ENCODE results near the gene CFAP69.
"Not testable (repeated sequence)": the region's sequence is repeated elsewhere in the genome, so short reads cannot be mapped to it uniquely, and the experiment has no call there.

The CFAP69 gene

DNA sequence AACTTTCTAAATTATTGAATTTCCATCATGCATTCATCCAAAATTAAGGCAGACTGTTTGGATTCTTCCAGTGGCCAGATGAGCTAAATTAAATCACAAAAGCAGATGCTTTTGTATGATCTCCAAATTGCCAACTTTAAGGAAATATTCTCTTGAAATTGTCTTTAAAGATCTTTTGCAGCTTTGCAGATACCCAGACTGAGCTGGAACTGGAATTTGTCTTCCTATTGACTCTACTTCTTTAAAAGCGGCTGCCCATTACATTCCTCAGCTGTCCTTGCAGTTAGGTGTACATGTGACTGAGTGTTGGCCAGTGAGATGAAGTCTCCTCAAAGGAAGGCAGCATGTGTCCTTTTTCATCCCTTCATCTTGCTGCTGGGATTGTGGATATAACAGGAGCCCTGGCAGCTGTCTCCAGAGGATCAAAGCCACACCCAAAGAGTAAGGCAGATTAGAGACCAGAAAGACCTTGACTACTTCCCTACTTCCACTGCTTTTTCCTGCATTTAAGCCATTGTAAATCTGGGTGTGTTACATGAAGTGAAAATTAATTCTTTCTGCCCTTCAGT, 8.2 kb upstream of the CFAP69 start:
- DNase-seq: no peak

DNA sequence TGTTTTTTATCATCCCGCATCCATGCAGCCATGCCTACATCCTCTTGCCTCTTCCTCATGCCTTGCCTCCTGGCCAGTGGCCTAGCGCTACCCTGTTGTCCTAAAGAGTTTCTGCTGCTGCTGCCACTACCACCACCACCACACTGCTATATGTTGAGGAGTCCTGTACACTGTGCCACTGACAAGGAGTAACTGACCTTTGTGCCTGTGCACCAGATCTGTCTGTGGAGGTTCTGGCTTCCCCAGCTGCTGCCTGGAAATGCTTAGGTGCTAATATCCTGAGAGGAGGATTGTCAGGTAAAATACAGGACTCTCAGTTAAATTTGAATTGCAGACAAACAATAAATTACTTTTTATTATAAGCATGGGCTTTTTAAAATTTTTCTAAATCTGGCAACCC, 7.0 kb upstream of the CFAP69 start:
- DNase-seq: no peak

DNA sequence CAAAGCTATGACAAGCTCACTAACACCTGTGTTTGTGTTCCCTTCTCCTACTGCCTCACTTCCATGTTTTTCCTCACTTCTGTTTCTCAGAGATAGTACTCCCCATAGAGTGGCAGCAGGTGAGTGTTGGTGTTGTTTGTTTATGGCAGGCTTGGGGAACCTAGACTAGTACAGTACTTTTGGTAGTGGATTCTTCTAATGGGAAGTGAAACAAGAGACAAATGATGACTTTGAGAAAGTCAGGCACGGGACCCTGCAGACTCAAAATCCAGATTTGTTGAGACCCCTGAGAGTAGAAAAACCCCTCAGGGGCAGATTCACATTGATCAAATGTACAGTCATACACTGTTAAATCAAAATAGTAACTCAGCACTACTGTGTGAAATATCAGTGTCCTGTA, 6.4 kb upstream of the CFAP69 start:
- no peak for DNase-seq

DNA sequence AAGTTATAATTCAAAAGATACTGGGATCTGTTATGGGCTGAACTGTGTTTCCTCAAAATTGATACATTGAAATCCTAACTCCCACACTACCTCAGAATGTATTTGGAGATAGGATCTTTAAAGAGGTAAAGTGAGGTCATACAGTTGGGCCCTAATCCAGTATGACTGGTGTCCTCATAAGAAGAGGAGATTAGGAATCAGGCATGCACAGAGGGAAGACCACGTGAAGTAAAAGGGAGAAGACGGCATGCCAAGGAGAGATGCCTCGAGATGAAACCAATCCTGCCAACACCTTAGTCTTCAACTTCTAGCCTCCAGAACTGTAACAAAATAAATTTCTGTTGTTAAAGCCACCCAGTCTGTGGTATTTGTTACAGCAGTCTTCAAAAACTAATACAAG, 5.9 kb upstream of the CFAP69 start:
- DNase-seq: no peak

DNA sequence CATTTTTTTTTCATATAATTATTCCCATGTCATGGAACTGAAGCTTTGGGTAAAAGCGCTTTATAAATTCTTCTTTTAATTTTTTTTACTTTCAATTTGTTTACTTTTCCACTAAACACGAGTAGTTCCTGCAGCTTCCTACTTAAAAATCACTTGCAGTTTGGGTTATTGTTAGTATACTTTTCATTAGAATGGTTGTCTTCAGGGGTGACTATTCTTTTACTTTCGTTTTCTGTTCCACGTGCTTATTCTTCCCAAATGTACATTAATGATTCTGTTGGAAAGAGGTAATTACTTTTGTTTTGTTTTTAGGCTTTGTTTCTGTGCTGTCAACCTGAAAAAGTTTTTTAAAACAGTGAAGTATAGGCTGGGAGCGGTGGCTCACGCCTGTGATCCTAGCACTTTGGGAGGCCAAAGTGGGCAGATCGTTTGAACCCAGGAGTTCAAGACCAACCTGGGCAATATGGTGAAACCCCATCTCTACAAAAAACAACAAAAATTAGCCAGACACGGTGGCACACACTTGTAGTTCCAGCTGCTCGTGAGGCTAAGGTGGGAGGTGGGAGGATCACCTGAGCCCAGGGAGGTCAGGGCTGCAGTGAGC, 5.2 kb upstream of the CFAP69 start:
- no peak for DNase-seq

DNA sequence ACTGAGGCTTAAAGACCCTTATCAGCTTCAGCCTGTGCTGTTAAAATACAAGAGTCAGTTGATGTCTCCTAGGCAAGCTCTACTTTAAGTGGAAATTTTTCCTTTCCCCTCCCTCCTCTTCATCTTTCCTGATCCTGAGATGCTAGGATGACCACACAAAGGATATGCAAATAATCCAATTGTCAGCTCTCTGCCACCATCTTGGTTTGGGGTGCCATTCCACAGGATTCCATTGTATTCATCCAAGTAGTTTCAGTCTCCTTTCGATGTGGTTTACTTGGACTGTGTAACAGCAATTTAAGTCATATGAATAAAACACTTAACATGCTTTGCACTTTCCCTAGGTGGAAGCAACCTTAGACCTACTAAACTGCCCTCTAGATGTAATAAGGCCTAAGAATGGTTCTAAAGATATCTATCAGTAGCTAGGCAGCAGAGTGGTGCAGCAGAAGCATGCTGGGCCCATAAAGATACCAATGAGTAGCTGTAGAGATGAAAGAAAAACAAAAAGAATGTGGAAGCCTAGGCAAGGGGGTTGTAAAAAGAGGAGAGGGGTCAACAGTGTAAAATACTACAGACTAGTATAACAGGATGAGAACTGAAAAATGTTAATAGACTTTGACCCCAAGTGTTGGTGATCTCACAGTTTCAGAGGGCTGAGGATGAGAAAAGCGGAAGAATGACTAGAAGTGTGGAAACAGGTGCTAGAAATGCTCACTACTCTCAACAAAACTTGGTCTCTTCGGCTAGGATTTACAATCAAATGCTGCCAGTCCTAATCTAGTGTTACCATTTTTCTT, 2.4 kb upstream of the CFAP69 start:
- no peak for DNase-seq

DNA sequence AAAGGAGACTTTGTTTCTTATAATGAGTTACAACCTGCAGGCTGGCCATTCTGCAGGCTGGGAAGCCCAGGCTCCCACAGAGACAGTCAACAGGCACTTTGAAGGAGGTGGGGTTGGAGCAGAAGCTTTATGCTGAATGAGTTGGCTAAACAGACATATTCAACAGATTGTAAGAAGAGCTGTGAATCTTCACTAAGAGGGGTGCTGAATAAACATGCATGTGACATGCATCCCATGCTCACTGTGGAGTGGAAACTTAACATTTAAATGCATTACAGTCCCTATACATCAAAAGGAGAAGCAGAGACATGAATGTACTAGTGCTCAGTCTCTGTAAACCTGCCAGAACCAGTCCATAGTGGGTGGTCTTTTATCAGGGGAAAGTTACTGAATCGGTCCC, 1.4 kb upstream of the CFAP69 start:
- DNase-seq: no peak

DNA sequence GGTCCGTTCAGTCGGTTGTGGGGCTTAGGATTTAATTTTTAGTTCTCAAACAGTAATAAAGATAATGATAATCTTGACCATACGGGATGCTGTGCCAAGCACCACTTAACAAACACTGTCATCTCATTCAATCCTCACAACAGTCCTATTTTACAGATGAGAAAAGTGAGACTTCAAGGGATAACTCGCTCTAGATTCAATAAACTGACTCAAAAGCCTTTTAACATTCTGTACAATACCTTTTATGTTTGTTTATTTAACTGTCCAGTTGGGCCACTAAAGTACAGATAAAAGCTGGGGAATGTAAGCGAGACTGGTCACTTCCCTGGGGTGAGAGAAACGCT, 437 bp upstream of the CFAP69 start:
- no peak for DNase-seq

DNA sequence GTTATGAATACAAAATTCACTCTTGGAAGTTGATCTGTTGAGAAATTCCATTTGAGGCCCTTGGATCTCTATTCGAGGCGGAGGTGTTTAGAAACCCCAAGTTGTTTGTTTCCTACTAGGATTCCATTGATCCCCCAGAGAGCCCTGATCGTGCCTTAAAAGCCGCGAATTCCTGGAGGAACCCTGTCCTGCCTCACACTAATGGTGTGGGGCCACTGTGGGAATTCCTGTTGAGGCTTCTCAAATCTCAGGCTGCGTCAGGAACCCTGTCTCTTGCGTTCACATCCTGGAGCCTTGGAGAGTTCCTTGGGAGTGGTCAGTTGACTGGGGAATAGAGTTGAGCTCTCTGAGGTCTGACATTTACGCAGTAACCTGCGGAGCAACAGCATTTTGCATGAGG, 1.2 kb downstream of the CFAP69 start:
- DNase-seq: no peak

DNA sequence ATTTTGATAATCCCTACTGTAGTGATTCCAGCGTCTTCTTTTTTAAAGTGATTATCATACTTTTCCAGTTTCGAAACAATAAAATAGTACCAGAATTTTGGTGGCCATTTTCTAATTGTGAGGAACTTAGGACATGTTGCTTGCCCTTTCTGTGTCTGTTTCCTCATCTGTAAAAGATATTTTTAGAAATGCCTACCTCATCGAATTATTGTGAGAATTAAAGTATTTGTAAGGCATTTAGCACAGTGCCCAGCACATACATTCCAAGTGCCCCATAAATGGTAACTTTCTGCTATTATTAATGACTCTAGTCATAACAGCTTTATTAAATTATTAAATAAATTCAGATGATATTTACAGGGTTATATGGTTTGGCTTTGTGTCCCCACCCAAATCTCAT, 3.7 kb downstream of the CFAP69 start:
- no peak for DNase-seq

DNA sequence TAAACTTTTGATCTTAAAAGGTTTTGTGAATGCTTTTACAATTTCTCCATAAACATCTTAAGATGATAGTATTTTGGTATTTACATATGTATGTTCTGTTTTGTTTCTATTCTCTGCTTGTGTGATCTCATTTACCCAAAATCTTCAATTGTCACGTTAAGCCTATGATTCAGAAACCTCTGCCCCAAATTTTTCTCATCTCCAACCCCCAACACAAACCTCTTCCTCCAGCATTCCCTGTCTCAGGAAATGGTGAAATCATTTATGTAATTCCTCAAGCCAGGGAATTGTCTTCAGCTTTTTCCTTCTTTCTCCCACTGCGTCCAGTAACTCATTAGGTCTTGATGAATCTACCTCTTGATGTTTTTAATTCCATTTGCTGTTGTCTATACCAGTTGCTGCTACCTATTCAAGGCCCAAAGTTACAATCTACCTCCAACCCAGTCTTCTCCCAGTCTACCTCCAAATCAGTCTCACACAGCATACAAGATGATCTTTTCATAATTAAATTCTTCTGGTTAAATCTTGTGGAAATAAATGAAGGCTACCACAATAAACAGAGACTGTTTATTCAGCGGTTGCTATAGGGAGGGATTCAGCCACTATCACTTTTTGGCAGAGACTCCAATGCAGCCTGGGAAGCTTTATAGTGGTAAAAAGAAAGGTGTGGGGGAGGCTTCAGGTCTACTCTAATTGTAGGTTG, 5.8 kb downstream of the CFAP69 start:
- no peak for DNase-seq

DNA sequence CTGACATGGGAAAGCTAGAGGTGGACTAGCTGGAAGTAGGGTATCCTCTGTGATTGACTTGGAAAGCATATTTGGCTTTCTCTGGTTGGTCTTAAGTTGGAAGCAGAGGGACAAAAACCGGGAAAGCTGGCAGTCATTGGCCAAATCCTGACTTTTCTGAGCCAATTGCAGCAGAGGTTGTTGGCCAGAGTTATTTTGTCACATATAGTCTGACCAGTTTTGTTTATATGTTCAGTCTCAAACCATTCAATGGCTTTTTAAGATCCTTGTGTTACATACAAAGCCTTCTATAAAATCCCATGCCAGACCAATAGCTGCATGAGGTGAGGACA, 6.3 kb downstream of the CFAP69 start:
- no peak for DNase-seq

DNA sequence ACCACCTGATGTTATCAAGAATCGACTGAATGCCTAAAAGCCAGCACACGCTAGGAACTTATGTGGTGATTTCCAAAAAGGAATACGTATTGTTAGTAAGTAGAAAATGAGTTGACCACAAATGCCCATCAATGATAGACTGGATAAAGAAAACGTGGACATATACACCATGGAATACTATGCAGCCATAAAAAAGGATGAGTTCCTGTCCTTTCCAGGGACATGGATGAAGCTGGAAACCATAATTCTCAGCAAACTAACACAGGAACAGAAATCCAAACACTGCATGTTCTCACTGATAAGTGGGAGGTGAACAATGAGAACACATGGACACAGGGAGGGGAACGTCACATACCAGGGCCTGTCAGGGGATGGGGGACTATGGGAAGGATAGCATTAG, 11.0 kb downstream of the CFAP69 start:
- not testable (repeated sequence) for DNase-seq

DNA sequence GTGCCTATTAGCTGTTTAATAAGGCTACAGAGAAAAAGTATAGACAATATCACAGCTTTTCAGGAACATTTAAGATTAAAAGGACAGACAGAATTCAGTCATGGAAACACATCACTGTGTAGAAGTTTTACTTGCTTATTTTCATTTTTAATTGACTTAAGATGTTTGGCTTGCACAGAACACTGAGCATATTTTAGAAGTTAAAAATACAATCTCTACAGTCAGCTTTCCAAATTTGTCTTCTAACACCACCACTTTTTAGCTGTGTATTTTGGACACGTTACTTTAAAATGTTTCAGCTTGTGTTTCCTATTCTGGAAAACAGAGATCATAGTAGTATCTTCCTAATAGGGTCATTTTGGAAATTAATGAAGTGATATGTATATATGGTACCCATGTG, 11.8 kb downstream of the CFAP69 start:
- no peak for DNase-seq

DNA sequence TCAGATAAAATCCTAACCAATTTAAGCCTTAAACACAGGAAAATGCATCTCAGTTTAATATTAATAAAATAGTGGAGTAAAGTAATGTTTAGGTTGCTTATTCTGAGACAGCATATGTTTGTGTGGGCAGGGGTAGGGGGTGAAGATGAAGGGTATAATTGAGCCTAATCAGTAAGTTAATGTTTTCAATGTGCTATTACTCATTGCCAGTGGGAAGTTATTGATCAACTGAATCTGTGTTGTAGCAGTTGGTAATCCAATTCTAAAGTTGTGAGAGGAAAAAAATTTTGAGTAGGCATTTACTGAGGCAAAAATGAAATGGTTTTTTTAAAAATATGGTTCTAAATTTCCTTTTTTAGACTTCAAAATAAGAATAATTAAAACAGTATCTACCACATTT, 16.5 kb downstream of the CFAP69 start:
- DNase-seq: no peak

DNA sequence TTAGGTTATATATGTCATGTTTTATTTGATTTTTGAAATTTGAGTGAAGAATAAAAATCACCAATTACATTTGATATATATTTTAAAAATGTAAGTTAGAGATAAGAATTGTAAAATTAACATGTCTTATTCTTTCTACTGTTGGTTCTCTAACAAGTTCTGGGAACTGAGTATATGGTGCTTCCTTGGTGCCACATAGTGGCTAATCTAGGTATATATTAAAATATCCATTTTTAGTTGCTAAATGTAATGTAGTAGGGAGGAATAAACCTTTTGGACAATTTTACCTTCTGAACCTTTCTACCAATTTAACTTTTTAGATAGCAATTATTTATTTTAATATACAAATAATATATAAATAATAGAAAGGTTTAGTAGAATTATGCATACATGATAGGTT, 17.5 kb downstream of the CFAP69 start:
- no peak for DNase-seq

DNA sequence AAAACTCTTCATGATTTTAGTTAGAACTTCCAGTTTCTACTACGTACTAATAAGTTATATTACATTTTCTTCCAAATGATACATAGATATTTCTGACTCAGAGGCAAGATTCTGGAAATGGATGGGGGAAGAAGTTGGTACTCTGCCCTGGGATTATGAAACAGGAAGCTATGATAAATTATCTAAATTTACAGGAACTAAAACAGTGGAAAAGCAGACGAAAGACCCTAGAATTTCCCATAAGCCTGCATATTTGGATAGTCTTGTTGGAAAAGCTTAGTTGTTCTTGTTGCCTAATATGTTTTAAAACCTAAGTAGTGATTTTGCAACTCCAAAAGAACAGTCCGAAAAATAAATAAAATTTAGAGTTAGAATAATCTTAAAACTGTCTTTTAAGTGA, 21.8 kb downstream of the CFAP69 start:
- DNase-seq: no peak

DNA sequence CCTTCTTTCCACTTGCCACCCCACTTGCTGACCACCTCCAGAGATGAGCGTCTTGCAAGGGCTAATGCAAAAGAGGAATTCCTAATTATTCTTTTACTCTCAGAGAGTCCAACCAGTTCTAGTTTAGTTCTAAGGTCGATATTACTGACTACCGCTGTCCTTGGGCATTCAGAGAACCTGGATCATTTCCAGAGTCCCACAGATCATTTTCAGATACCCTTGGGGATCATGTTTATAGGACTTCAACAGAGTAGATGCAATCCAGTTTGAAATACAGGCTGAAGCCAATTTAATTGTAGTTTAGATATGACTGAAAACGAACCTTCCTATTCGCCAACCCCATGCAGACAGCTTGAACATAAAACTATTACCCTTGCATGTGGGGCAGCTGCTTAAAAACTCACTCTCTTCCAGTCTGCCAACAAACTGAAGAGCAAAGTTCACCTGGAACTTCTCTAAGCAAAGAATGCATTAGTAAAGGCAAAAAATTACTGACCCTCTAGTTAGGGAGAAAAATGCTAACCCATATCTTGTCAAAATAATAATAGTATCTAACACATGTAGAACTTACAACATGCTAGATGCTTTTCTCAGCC, 22.4 kb downstream of the CFAP69 start:
- DNase-seq: no peak

DNA sequence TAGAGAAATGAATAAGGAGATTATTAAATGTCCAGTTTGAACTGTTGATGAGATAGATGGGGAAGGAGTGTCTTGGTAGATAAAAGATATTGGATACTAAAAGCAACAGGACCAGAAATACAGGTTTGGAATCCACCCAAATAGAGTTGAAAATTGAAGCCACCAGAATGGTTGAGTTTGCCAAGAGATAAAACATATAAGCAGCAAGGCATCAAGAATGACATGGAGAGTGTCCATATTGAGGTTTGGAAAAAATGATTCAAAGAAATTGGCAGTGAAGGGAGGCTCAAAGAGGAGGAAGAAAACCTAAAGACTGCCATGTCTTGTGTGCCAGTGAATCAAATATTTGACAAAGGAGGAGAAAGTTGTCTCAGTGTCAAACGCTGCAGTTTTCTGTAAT, 24.2 kb downstream of the CFAP69 start:
- DNase-seq: no peak

DNA sequence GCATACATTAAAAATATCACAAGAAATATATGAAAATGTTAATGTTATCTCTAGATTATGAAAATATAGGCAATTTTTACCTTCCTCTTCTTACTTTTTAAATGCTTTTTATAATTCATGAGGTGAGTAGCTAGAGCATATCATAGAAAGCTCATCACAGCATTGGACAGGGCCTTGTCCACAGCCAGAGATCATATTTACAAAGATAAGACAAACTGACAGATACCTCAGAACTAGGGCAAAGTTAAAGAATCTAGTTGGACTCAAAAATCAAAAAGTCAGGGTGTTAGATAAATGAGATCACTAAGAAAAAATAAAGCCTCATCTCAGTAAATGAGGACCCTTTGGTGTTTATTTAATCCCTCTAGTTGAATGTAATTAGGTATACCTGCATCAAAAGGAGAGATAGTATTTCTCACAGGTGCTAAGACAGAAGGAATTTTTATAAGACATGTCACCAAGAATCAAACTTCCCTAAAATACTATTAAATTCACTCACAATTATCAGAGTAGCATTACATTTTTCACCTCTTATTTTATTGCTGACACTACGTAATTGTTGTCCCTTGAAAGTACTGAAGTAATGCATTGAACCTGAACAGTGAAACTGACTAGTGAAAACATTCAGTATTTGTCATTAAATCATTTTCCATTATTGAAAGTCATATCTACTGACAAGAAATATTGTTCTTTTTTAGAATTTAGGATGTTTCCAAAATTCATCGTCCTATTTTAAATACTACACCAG, 25.6 kb downstream of the CFAP69 start:
- no peak for DNase-seq

DNA sequence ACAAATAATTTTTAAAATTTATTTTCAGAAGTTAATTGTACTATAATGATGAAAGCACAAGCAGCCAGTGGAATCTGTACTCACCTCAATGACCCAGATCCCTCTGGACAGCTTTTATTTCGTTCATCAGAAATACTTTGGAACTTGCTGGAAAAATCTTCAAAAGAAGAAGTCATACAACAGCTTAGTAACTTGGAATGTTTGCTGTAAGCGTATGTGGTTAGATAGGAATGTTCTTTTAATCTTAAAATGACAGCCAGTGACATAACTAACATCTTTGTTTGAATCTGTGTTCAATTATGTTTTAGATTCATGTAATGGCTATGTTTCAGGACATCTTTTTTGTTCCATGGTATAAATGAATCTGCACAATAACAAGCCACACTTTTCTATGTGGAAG, 26.8 kb downstream of the CFAP69 start:
- no peak for DNase-seq

DNA sequence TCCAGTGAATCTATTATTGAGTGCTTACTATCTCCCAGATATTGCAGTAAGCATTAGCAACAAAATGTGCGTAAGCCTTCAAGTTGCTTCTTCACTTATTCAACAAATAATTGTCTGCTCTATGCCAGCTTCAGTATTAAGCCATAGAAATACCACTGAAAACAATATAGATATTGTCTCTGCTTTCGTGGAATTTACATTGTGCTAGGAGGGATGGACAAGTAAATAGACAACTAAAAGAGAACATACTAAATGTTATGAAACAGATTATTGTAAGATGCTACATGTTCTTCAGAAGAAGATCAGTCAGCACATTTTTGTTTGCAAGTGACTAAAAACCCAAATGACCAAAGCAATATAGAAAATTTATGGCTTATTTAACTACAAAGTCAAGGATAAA, 27.3 kb downstream of the CFAP69 start:
- no peak for DNase-seq

DNA sequence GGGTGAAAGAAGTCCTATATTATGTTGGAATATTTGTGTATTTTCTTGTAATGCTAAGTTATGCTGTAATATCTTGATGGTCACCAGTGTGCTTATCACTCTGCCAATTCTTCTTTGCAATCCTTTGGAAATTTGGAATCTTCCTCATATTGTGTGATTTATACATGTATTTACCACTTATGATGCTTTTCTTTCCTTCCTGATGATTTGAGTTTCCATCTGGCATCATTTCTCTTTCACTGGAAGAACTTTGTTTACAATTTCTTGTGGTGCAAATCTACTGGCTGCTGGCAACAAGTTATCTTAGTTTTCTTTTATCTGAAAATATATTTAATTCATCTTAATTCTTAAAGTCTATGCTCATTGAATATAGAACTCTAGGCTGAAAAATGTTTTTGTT, 29.2 kb downstream of the CFAP69 start:
- no peak for DNase-seq
